HepG2 (cell line): Measurements from ENCODE around the gene QSOX1. TPM values are rescaled to one million over a fixed set of nuclear protein-coding genes. Genes with fewer than 3 reads are reported as not detected.

Experiments used
- ATAC-seq: fragments of 200-7000 bp; cut with Tn5 transposase; 3 replicates; pipeline ENCODE4 v1.9.1; 2020; ENCODE audit warnings: mild to moderate bottlenecking, moderate library complexity
- BruUV-seq: library from RNA; stranded (reverse); fragments of 400-500 nt; replicated peaks from 2 replicates; lab custom pipeline; 2021; lab: Mats Ljungman, UMichigan
- CTCF ChIA-PET: fragments of 300-600 bp; formaldehyde crosslinking; extraction: SDS; loops from one replicate; lab custom pipeline; 2021; ENCODE audit warnings: low total read pairs, inconsistent platforms, low intra/inter-chr PET ratio; lab: Yijun Ruan, JAX
- POLR2A ChIA-PET: fragments of 350-600 bp; sonication (Branson Sonifier 250); formaldehyde crosslinking; loops from one replicate; lab custom pipeline; 2020; ENCODE audit warnings: antibody characterized with exemption, inconsistent platforms; lab: Yijun Ruan, JAX
- DNase-seq: peaks from one replicate; pipeline ENCODE4 v3.0.0-alpha.2; 2015; ENCODE audit warnings: low spot score
- FAIRE-seq: peaks from 3 replicates; lab custom pipeline; 2011; peaks lifted over from hg19 to GRCh38; lab: Jason Lieb, UNC
- H2AFZ ChIP-seq: one replicate; pipeline ENCODE4 v1.6.1; 2011; ENCODE audit warnings: low read length, inconsistent platforms
- H3K27ac ChIP-seq: fragments of 300-600 bp; 3 replicates; pipeline ENCODE4 v1.8.0; 2011; ENCODE audit warnings: mixed run types, mild to moderate bottlenecking, mixed read lengths, low read length, inconsistent platforms; ENCODE audit not compliant: insufficient read depth; ENCODE audit errors: extremely low read length
- H3K27me3 ChIP-seq, 2 experiments: fragments of 200-600 bp in 1 of 2; 2 replicates in 1 of 2; 3 replicates in 1 of 2; pipeline versions ENCODE4 v1.6.0 to v1.8.0; 2011; ENCODE audit warnings: low read length in 2 of 2, mild to moderate bottlenecking in 2 of 2, moderate library complexity in 2 of 2, inconsistent platforms in 1 of 2; ENCODE audit not compliant: insufficient read depth in 2 of 2, control insufficient read depth in 1 of 2
- H3K36me3 ChIP-seq, 2 experiments: fragments of 200-600 bp in 1 of 2; replicated peaks in 1 of 2; 2 replicates in 1 of 2; 3 replicates in 1 of 2; pipeline versions ENCODE4 v1.5.1 to v1.8.0; 2011; ENCODE audit warnings: low read length in 2 of 2, inconsistent platforms in 1 of 2; ENCODE audit not compliant: insufficient read depth in 2 of 2, control insufficient read depth in 1 of 2
- H3K4me1 ChIP-seq: 2 replicates; pipeline ENCODE4 v1.5.1; 2012; ENCODE audit warnings: low read length, inconsistent platforms; ENCODE audit not compliant: insufficient read depth
- H3K4me2 ChIP-seq: 2 replicates; pipeline ENCODE4 v1.6.0; 2011; ENCODE audit warnings: low read depth, low read length, inconsistent platforms
- H3K4me3 ChIP-seq, 3 experiments: fragments of 200-600 bp in 1 of 3; sonication (generic), shearing (Covaris generic) in 1 of 3; replicated peaks in 1 of 3; 2 replicates each; pipeline ENCODE4 v1.5.1; 2011 to 2016; ENCODE audit warnings: low read length in 3 of 3, inconsistent platforms in 2 of 3, low read depth in 2 of 3, mild to moderate bottlenecking in 2 of 3, control low read depth in 1 of 3, mixed read lengths in 1 of 3; ENCODE audit not compliant: insufficient read depth in 1 of 3
- H3K79me2 ChIP-seq: one replicate; pipeline ENCODE4 v1.6.1; 2011; ENCODE audit warnings: low read length, inconsistent platforms; ENCODE audit not compliant: insufficient read depth
- H3K9ac ChIP-seq: 2 replicates; pipeline ENCODE4 v1.6.0; 2011; ENCODE audit warnings: mild to moderate bottlenecking, low read depth, low read length, inconsistent platforms; ENCODE audit not compliant: insufficient read depth
- H3K9me3 ChIP-seq: 2 replicates; pipeline ENCODE4 v1.5.1; 2012; ENCODE audit warnings: mild to moderate bottlenecking, low read length
- H4K20me1 ChIP-seq: 2 replicates; pipeline ENCODE4 v1.6.0; 2011; ENCODE audit warnings: inconsistent platforms, mild to moderate bottlenecking, low read length, moderate library complexity; ENCODE audit not compliant: insufficient read depth
- CEBPB ChIP-seq: IDR thresholded peaks from 2 replicates; pipeline ENCODE4 v1.6.1; 2011; ENCODE audit warnings: low read depth, low read length, improper control_type of control experiment, borderline replicate concordance
- DZIP1 ChIP-seq: sonication (generic); formaldehyde crosslinking; IDR thresholded peaks from 2 replicates; pipeline ENCODE4 v1.5.0; 2020; ENCODE audit warnings: mild to moderate bottlenecking, missing genetic modification reagents
- GLI4 ChIP-seq: sonication (generic); formaldehyde crosslinking; IDR thresholded peaks from 2 replicates; pipeline ENCODE4 v1.5.1; 2020; ENCODE audit warnings: missing genetic modification reagents, mild to moderate bottlenecking, moderate library complexity, borderline replicate concordance
- MAFG ChIP-seq: sonication (generic); formaldehyde crosslinking; IDR thresholded peaks from 2 replicates; pipeline ENCODE4 v1.5.1; 2020; ENCODE audit warnings: mild to moderate bottlenecking, missing genetic modification reagents
- TGIF2 ChIP-seq: IDR thresholded peaks from 2 replicates; pipeline ENCODE4 v1.6.1; 2016; ENCODE audit warnings: control low read depth, missing compliant biosample characterization
- TRAFD1 ChIP-seq: sonication (generic); formaldehyde crosslinking; IDR thresholded peaks from 2 replicates; pipeline ENCODE4 v1.5.1; 2020; ENCODE audit warnings: missing genetic modification reagents, mild to moderate bottlenecking, borderline replicate concordance
- ZNF430 ChIP-seq: sonication (generic); formaldehyde crosslinking; IDR thresholded peaks from 2 replicates; pipeline ENCODE4 v1.9.0; 2021; ENCODE audit warnings: mild to moderate bottlenecking, missing genetic modification reagents
- ZNF746 ChIP-seq: sonication (generic); formaldehyde crosslinking; IDR thresholded peaks from 2 replicates; pipeline ENCODE4 v1.8.0; 2022; ENCODE audit warnings: mild to moderate bottlenecking, missing genetic modification reagents
- WGBS: methylation state at CpG from one replicate; pipeline ENCODE4 v1.1.6; 2017; ENCODE audit warnings: low lambda C conversion rate; 5-methylcytosine and 5-hydroxymethylcytosine counted together
- in situ Hi-C: cut with HindIII; loops from 2 replicates; pipeline ENCODE4 v1.10.0; 2017; ENCODE audit warnings: low pct_unique_long_range_greater_than_20kb; ENCODE audit not compliant: extremely low pct_ligation_motif_present
- intact Hi-C: fragments of 100-400 bp; cut with micrococcal nuclease; formaldehyde crosslinking; loops from one replicate; pipeline ENCODE4 v1.10.0; 2022; ENCODE audit not compliant: unreplicated experiment
- polyA plus RNA-seq, 8 experiments: library from polyadenylated mRNA; depleted of rRNA in 3 of 8; stranded (reverse) in 7 of 8; unstranded in 1 of 8; fragments of >200 nt; fragmentation: Illumina TruSeq in 4 of 8; extraction: Trizol in 4 of 8; gene quantifications; 2 replicates each; pipeline versions ENCODE4 v1.2.1 to v1.2.3, GENCODE V29; 2011 to 2016; ENCODE audit warnings: low read depth in 4 of 8, missing spikeins in 1 of 8, mixed read lengths in 1 of 8; ENCODE audit not compliant: insufficient read depth in 1 of 8
- total RNA-seq, 5 experiments: library from RNA; depleted of rRNA; stranded (reverse); fragments of >200 nt; fragmentation: Illumina TruSeq; extraction: Trizol; gene quantifications; 2 replicates each; pipeline ENCODE4 v1.2.3, GENCODE V29; 2016; ENCODE audit warnings: low read depth in 1 of 5

Gene QSOX1
- total and polyA plus RNA-seq, 2 of the 13 experiments (the other 11 are each of a cell fraction or from before 2014, with no cell fraction given) = 6.8 to 40.2 TPM

- DNase-seq (no peak), ATAC-seq (no peak), FAIRE-seq (no peak)
- H4K20me1 ChIP-seq = no peaks in the 10 kb centered on the region
- no peak overlapping the region for H3K27ac ChIP-seq
- no peaks in the 10 kb centered on the region for H3K9me3 ChIP-seq
- H3K36me3 ChIP-seq = no peaks in the 10 kb centered on the region
- no peak overlapping the region for H3K4me2 ChIP-seq
- intact Hi-C loops (loop anchor here (10.0 kb wide), 1 partner anchor 196 kb away; the partner anchor contains the start of gene CEP350), in situ Hi-C loops (no loop called here)
- 0% methylated on average over 1 of the region's 1 CpG for WGBS
- H3K27me3 ChIP-seq = peaks cover 0 to 42% of the 10 kb centered on the region in 2 experiments
- no peak overlapping the region for H3K9ac ChIP-seq
- H2AFZ ChIP-seq = no peak overlapping the region
- ChIA-PET POLR2A (no interaction called here), CTCF (no interaction called here)
- H3K4me3 ChIP-seq = no peak overlapping the region
- H3K79me2 ChIP-seq = no peaks in the 10 kb centered on the region
- TF ChIP-seq TRAFD1 (CRISPR knock-in tag) (no peak), MAFG (CRISPR knock-in tag) (no peak), DZIP1 (CRISPR knock-in tag) (no peak), ZNF746 (CRISPR knock-in tag) (no peak), TGIF2 (no peak), ZNF430 (CRISPR knock-in tag) (no peak), GLI4 (CRISPR knock-in tag) (no peak), CEBPB (peak; percentile 52; the same call in 1 of the 2 replicates)
- BruUV-seq = no TSS peak
- H3K4me1 ChIP-seq = peaks cover 27% of the 10 kb centered on the region
Observed at GRCh38 chr1:180150982-180151381, 3.7 kb upstream of the QSOX1 start.
